Measurements from ENCODE around the gene NDUFA9. TPM values are rescaled to one million over a fixed set of nuclear protein-coding genes. Genes with fewer than 3 reads are reported as not detected.

Gene NDUFA9
- total and polyA plus RNA-seq, 10 donors = 34.8 to 91.0 (median 52.2) TPM

DNA sequence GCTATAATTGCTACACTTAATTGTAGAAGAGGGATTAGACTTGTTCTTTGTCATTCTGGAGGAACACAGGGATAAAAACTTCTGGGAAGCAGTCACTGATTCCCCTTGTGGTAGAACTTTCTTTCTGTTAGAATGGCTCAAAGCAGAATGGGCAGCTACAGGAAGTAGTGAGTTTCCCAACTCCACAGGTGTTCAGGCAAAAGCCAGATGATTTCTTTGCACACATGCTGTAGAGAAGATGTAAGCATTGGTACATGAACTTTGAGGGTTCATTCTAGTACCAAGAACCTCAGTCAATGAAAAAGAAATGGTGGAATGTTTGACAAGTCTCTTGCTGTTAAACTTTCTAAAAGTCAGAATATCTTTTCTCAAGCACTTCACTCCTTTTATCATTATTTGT lies 4.3 kb downstream of the NDUFA9 start:
- no peak for TF ChIP-seq POLR2A (IDR thresholded peaks at IDR 0.05)
- H3K9me3 ChIP-seq = no peaks in the 10 kb centered on the region
- H3K27me3 ChIP-seq (replicated peaks in 1 of 7) = no peaks in the 10 kb centered on the region
- peaks cover 15 to 54% (median 34%) of the 10 kb centered on the region in 6 donors for H3K4me1 ChIP-seq
- no peak overlapping the region for H3K4me3 ChIP-seq
- DNase-seq = no peak
- H3K36me3 ChIP-seq = peaks cover 2 to 57% (median 41%) of the 10 kb centered on the region in 6 donors
- intact Hi-C loops (cut with DNase I; ENCODE audit: low total_unique reads) = no loop called here
- no peak overlapping the region for H3K27ac ChIP-seq

DNA sequence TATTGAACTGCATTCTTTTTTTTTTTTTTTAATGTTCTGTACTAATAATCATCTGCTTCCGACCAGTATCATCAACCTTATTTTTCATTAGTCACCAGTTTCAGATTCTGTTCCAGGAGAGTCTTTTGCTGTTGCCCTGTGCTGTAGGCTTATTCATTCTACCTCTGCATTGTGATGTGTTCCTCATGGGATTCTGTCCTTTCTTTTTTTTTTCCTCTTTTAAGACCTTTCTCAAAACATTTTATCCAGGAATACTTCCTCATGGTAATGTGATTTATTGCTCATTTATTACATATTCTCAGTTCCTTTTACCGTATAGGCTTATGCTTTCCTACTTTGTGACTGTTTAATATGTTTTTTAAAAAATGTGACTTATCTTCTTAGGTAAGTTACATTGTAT lies 4.8 kb downstream of the NDUFA9 start:
- H3K27ac ChIP-seq = no peak overlapping the region
- no peaks in the 10 kb centered on the region for H3K9me3 ChIP-seq
- H3K4me1 ChIP-seq = peaks cover 14 to 52% (median 33%) of the 10 kb centered on the region in 6 donors
- intact Hi-C loops (cut with DNase I; ENCODE audit: low total_unique reads) = no loop called here
- no peak for TF ChIP-seq POLR2A (IDR thresholded peaks at IDR 0.05)
- TF ChIP-seq CTCF (IDR thresholded peaks at IDR 0.05 in 8 of 11, conservative IDR thresholded peaks at IDR 0.05 in 3 of 11) = no peak
- no peak for TF ChIP-seq POLR2AphosphoS5 (IDR thresholded peaks at IDR 0.05)
- no peak for DNase-seq
- peaks cover 2 to 61% (median 46%) of the 10 kb centered on the region in 6 donors for H3K36me3 ChIP-seq
- H3K4me3 ChIP-seq = no peak overlapping the region
- H3K27me3 ChIP-seq (replicated peaks in 1 of 7) = no peaks in the 10 kb centered on the region
- 58 to 74% (median 66%) methylated on average over 2 of the region's 2 CpGs for WGBS, 5 donors

- TF ChIP-seq POLR2AphosphoS5 (IDR thresholded peaks at IDR 0.05) (no peak), POLR2A (IDR thresholded peaks at IDR 0.05) (no peak), CTCF (IDR thresholded peaks at IDR 0.05 in 8 of 11, conservative IDR thresholded peaks at IDR 0.05 in 3 of 11) (no peak)
- Histone ChIP-seq H3K4me3 (no peak overlapping the region), H3K4me1 (peaks cover 0 to 8% (median 0%) of the 10 kb centered on the region in 6 donors), H3K36me3 (peaks cover 14 to 100% (median 93%) of the 10 kb centered on the region in 6 donors), H3K27me3 (replicated peaks in 1 of 7) (no peaks in the 10 kb centered on the region), H3K9me3 (no peaks in the 10 kb centered on the region), H3K27ac (peak overlapping the region in 2 of 8 donors; percentile 34 to 40)
- intact Hi-C loops (cut with DNase I; ENCODE audit: low total_unique reads) = no loop called here
- no peak for DNase-seq
- 48 to 76% (median 57%) methylated on average over 3 of the region's 3 CpGs for whole genome bisulfite sequencing, 5 donors
Measured at GRCh38 chr12:4663971-4664505, 15.1 kb downstream of the NDUFA9 start.

- Histone ChIP-seq H3K4me1 (peaks cover 0 to 8% (median 0%) of the 10 kb centered on the region in 6 donors), H3K27ac (no peak overlapping the region), H3K9me3 (no peaks in the 10 kb centered on the region), H3K36me3 (peaks cover 4 to 100% (median 93%) of the 10 kb centered on the region in 6 donors), H3K27me3 (replicated peaks in 1 of 7) (no peaks in the 10 kb centered on the region), H3K4me3 (no peak overlapping the region)
- intact Hi-C loops (cut with DNase I; ENCODE audit: low total_unique reads) = no loop called here
- 91 to 94% (median 92%) methylated on average over 3 of the region's 3 CpGs for WGBS, 5 donors
- TF ChIP-seq POLR2AphosphoS5 (IDR thresholded peaks at IDR 0.05) (no peak), CTCF (IDR thresholded peaks at IDR 0.05 in 8 of 11, conservative IDR thresholded peaks at IDR 0.05 in 3 of 11) (no peak), POLR2A (IDR thresholded peaks at IDR 0.05) (no peak)
- no peak for DNase-seq
Measured at GRCh38 chr12:4665236-4665635, 16.3 kb downstream of the NDUFA9 start.

All from spleen (tissue), 11 donors.